ENCODE results near the gene R3HDM1.

The R3HDM1 gene

GRCh38 chr2:135762530-135762929 is 231.2 kb downstream of the R3HDM1 start:
- Histone ChIP-seq H3K4me1 (no peaks in the 10 kb centered on the region), H3K36me3 (peaks cover 90 to 97% (median 94%) of the 10 kb centered on the region in 3 donors), H3K4me3 (no peak overlapping the region), H3K9me3 (peaks cover 0 to 2% (median 2%) of the 10 kb centered on the region in 3 donors), H3K27ac (no peak overlapping the region), H3K27me3 (no peaks in the 10 kb centered on the region)
- DNase-seq: no peak
- intact Hi-C loops (cut with DNase I; ENCODE audit: low total_unique reads): no loop called here
- no peak for TF ChIP-seq CTCF (IDR thresholded peaks at IDR 0.05)

GRCh38 chr2:135768863-135769262 is 237.6 kb downstream of the R3HDM1 start:
- Histone ChIP-seq H3K36me3 (peaks cover 72 to 96% (median 91%) of the 10 kb centered on the region in 3 donors), H3K27me3 (no peaks in the 10 kb centered on the region), H3K4me1 (no peaks in the 10 kb centered on the region), H3K9me3 (no peaks in the 10 kb centered on the region), H3K27ac (no peak overlapping the region), H3K4me3 (no peak overlapping the region)
- no peak for DNase-seq
- intact Hi-C loops (cut with DNase I; ENCODE audit: low total_unique reads): no loop called here
- TF ChIP-seq CTCF (IDR thresholded peaks at IDR 0.05): no peak

- TF ChIP-seq CTCF (IDR thresholded peaks at IDR 0.05): no peak
- Histone ChIP-seq H3K27ac (no peak overlapping the region), H3K9me3 (no peaks in the 10 kb centered on the region), H3K4me1 (no peaks in the 10 kb centered on the region), H3K36me3 (peaks cover 82 to 97% (median 95%) of the 10 kb centered on the region in 3 donors), H3K27me3 (no peaks in the 10 kb centered on the region), H3K4me3 (no peak overlapping the region)
- intact Hi-C loops (cut with DNase I; ENCODE audit: low total_unique reads): no loop called here
- DNase-seq: no peak
Measured at GRCh38 chr2:135773319-135773718, 242.0 kb downstream of the R3HDM1 start.

GRCh38 chr2:135773917-135774316 is 242.6 kb downstream of the R3HDM1 start:
- H3K9me3 ChIP-seq: no peaks in the 10 kb centered on the region
- no peak overlapping the region for H3K27ac ChIP-seq
- intact Hi-C loops (cut with DNase I; ENCODE audit: low total_unique reads): no loop called here
- no peaks in the 10 kb centered on the region for H3K4me1 ChIP-seq
- TF ChIP-seq CTCF (IDR thresholded peaks at IDR 0.05): no peak
- no peaks in the 10 kb centered on the region for H3K27me3 ChIP-seq
- peaks cover 88 to 97% (median 94%) of the 10 kb centered on the region in 3 donors for H3K36me3 ChIP-seq
- H3K4me3 ChIP-seq: no peak overlapping the region
- no peak for DNase-seq

Data from tibial artery (tissue), 4 donors.